Inflammatory macrophage treated with lipopolysaccharide for 1 hour (primary cell): ENCODE results near the gene SEC24D.

Source experiments
- DNase-seq, 2 donors: peaks; one replicate each; pipeline ENCODE4 v3.0.0-alpha.2; 2020 to 2022

SEC24D gene

DNA sequence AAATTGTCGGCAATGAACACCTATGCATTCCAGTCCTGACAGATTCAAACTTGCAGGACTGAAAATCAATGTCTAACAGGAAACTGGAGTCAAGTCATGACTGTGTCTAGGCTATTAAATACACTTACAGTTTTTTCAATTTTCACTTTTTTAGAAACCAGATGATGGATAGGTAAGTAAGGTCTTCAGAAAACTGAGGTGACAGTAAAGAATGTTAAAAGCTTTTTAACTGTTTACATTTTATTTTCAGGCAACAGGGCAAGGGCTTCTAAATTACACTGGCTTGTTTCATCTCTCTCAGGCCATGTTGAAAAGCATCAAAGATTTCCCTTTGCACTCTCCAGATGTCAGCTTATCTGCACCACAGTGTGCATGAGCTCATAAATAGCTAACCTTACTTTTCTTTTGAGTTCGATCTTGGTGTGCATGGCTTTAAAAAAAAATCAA is 65.2 kb downstream of the SEC24D start:
- DNase-seq, result no peak

DNA sequence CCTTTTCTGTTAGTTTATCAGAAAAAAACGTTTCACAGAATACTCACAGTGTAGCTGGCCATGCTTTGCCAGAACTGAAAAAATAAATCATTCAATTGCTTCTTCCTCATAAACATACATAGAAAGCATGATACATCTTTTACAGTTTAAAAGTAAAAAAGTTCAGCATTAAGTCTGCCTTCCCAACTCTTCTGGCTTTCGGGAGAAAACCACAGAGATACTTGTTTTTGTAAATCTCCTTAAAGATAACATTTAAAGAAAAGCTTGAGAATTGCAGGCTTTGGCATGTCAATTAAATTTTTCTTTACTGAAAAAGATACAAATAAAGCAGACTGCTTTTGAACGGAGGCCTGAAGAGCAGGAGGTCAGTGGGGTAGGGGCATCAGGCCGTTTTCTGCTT is 66.8 kb downstream of the SEC24D start:
- DNase-seq, result no peak

DNA sequence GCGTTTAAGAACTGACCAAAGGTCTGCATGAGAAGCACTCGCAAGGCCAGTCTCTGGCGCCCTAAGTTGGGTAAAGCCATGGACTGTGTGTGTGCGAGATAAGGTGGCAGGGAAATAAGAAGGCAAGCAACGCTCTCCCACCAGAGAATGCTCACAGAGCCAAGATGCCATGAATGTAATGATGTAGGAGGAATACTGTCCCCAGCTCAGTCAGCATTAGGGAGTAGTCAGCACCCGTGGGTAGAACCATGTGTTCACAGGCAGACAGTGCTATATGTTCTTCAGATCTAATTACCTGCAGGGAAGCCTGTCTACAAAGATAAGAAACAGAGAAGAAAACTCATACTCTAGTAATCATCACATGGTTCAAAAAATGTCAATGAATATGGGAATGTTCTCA is 68.8 kb downstream of the SEC24D start:
- no peak for DNase-seq

DNA sequence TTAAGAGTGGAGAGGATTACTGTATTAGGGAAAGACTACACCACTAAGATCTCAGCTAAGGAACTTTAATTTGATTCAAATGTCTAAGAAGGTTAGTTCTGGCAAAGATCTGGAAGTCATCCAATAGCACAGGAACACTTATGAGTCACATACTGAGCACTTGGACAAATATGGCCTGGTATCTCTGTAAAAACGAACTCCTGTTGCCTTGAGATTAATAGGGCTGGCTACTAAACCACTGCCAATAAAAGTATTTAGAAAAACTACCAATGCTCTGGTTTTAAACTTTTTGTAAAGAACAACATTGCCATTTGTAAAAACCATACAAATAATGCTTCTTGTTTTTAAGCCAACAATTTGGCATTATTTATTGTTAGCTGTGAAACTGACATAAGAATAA is 70.5 kb downstream of the SEC24D start:
- no peak for DNase-seq

DNA sequence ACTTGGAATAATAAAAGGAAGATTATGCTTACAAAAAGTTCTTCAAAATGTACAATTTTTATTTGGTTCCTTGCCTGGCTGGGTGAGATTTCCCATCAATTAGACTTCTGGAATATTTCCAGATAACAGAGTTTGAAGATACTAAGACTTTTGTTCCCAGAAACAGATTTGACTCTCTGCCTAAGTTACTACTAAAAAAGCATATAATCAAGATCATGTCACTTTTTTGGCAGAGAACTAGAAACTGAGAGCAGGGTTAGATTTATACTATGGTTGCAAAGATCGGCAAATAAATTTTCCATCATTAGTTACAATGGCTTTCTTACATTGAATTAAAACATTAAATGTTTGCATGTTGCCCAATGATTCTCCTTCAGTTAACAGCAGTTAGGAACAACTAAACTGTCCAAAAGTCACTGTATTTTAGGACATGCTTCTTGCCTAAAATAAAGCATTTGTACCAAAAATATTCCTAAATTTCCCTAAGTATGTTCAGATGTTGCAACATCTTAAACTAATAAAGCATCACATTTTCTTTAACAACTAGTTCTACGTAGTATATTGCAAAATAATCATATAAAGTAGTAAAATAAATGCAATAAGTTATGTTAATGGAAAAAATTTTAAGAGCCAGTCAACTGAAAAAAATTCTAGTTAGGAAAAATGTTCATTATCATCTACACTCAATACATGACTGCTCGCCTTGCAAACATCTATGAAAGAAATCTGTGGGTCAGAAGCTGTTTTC is 73.0 kb downstream of the SEC24D start:
- DNase-seq, result no peak

DNA sequence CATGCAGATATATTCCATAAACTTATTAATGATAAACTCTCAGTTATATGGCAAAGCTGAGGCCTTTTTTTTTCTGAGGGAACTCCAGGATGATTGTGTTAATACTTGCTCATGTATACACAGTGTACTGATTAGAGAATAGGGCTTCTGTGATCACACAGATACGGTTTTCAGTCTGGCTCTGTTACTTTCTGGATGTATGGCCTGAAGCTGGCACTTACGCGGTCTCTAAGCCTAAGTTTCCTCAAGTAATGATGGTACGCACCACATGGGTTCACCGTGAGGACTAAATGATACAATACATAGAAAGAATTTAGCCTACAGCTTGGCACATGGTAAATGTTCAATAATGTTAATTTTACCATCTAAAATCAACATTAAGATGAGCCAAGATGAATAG is 73.8 kb downstream of the SEC24D start:
- no peak for DNase-seq

DNA sequence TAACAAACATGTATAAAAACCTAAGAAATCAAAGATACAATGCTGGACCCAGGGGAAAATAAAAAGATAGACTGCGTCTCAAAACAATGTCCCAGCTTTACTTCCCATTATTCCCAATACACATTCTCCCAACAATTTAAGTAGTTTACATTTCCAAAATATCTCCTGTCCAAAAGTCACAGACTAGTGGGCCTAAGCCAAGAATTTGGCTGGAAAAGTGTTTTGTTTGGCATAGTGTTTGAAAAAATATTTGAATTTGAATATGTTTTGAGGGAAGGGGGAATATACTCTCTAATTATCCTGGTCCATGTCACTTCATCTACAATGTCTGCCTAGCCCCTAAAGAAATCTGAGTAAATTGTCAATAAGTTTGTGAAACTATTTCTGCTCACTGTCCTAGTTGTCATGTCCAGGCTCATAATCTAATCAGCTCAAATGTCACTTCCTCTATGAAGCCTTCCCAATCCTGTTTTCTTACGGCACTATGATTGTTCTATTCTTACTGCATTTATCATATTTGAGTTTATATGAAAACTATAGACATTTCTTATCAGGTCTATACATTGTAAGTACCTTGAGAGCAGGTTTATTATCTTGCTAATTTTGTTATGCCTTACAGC is 74.4 kb downstream of the SEC24D start:
- no peak for DNase-seq

DNA sequence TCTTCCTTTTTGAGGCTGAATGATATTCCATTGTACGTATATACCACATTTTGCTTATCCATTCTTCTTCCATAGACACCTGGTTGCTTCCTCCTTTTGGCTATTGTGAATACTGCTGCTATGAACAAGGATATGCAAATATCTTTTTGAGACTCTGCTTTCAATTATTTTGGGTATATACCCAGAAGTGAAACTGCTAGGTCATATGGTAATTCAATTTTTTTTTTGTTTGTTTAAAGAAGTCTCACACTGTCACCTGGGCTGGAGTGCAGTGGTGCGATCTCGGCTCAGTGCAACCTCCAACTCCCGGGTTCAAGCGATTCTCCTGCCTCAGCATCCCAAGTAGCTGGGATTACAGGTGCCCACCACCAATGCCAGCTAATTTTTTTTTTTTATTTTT is 75.4 kb downstream of the SEC24D start:
- DNase-seq, result no peak

DNA sequence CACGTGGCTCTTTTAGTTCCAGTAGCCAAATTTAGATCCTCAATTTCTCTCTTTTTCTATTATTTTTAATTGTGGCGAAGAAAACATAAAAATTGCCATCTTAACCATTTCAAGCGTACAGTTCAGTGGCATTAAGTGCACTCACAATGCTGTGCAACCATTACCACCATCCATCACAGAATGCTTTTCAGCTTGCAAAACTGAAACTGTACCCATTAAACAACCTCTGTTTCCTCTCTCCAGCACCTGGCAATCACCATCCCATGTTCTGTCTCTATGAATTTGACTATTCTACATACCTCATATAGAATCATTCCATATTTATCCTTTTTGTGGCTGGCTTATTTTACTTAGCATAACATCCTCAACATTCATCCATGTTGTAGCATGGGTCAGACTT is 75.8 kb downstream of the SEC24D start:
- DNase-seq, result no peak

DNA sequence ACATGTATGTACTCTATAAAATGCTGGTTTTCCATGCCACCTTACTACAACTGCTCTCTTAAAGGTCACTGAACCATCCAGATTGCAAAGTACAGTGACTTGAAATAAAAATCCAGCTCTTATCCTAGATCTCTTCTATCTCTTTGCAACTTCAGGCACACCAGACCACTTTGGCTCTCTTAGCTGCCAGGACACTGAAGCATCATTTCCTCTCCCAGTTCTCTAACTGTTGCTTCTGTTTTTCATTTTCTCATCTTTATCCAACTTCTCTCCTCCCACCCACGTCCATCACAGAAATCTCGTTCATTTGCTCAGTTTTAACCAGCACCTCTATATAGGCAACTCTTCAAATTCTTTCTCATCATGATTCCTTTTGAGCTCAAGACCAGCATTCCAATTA is 76.4 kb downstream of the SEC24D start:
- DNase-seq, result no peak

DNA sequence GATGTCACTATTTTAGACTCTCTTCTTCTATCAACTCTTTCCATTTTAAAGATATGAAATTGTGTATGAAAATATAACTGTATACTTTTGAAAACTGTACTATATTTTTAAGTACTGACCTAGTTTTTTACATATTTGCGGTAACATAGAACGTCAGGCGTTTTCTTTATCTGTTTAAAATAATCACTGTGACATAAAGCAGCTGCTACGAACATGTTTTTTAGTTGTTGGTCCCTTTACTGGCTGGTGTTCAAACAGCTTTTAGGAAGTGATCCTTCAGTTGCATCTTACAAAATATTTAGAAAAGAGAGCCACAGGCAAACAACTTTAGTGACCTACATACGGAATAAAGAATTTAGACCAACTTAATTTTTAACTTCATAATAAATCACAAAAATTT is 77.6 kb downstream of the SEC24D start:
- no peak for DNase-seq

DNA sequence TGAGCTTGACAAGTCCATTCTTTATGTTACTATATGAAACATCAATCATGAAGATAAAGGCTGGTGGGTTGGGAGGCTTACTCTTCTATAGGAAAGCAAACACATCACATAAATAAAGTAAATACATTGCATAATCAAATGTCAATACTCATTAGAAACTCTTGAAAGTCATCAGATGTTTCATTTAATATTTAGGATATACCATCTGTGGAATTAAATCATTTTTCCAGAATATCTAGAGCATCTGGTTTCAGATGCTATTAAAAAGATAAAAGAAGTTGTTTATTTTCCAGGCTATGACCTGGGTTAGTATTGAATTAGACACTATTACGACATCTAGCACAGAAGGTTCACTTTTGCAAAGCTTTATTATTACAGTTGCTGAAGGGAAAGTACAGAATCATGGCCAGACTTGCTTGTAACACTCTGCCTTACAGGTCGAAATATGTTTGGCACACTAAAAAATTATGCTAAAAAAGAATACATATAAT is 78.1 kb downstream of the SEC24D start:
- DNase-seq, result no peak

DNA sequence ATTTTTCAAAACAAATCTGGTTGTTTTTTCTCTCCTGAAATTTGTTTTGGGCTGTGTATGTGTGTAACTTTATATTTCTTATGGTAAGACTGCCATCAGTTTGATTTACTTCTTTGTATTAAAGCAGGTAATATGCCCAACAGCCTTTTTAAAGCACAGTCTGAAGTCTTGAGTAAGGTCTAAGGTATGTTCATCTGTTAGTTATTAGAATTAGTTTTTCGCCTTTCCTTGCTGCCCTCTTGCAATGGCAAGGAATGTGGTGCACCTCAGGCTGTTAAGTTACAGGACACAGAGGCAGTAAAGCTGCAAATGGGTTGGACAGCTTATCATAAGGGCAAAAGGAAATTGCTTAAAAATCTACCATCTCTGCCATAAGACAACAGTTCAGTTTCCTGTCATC is 79.0 kb downstream of the SEC24D start:
- no peak for DNase-seq

DNA sequence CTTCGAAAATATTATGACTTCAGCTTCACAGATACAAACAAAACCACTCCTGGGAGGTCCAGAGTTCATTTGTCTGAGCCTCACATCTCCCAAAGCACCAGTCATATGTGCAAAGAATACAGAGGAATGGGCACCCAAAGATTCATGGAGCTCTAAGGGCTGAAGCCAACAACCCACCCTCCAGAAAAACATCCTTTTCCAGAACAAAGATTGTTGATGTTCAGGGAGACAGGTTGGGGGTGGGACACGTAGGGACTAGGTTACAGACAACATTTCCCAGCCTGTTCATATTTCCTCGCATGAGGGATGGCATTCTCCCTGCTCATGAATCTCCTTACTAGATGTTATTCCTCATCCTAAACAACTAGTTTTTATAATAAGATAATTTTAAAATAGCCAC is 79.5 kb downstream of the SEC24D start:
- no peak for DNase-seq

DNA sequence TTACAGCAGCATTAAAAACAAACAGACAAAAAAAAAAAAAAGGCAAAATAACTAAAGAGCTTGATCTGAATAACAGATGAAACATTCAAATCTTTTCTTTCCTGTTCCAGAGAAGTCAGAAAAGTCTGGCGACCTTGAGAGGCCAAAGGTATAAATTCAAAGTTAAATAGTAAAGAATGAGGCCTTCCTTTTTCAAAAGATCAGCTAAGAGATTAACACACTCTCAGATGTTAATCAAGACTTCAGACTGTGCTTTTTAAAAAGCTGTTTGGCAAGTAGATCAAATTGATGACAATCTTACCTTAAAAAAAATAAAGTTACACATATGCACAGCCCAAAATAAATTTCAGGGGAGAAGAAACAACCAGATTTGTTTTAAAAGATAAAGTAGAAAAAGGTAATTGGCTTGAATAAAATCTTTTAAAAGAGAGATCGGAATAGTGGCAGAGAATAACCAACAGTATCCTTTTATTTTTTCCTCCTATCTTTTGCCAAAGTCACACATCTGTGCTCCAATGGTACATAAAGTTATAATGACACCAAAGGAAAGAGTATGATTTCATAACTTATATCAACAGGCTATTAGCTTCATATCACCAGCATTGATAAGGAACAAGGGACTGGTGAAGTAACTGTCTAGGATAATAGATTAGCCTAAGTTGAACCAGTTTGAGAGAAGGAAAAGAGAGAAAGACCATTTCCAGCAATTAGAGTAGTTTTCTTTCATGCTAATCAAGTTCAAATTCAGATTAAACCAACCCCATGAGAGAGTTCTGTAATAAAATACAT is 80.3 kb downstream of the SEC24D start:
- no peak for DNase-seq

DNA sequence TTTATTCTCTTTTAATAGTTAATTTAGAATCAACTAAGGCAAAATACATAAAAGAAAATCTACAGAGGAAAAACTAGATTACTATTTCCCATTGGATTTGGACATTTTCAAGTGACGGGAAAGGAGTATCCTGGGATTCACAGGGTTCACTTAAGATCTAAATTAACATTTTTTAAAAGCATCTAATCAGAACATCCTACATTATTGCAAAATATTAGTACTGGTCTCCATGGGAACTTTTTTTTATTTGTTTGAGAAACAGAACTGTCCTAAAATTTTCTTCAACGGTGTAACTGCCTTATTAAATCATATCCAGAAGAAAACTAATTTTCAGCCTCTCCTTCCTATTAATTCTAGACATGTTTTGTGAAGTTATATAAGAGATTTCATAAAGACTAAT is 81.0 kb downstream of the SEC24D start:
- DNase-seq, result no peak

DNA sequence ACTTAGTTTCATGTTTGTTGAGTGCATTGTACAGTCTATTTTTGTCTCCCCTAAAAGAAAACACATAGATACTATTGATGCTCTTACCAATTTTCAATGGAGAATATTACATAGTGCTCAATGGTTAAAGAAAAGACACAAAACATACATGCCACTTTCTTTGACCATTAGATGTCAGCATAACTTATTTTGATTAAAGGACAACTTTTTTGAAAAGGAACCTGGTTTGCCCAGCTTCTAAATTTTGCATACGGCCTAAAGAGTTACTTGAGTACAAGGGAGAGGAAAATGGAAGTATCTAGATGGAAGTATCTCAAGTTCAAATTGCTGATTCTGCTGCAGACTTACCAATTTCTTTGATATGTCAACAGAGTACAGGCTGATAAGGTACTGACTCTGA is 82.2 kb downstream of the SEC24D start:
- DNase-seq, result no peak

DNA sequence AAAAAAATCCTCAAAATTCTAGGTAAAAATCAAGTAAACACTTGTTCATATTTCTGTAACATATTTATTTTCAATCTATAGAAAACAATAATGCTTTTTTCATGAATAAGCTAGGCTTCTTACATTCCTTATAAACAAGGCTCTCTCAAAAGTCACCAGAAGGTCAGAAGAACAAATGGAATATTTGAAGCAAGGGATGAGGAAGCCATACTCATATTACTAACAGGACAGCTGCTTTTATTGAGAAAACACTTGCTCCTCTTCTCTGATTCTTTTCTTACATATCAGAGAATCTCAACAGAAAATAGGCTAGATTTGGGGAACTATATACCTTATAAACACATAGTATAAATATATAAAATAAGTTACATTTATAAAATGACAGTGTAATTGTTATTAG is 82.8 kb downstream of the SEC24D start:
- DNase-seq, result no peak

DNA sequence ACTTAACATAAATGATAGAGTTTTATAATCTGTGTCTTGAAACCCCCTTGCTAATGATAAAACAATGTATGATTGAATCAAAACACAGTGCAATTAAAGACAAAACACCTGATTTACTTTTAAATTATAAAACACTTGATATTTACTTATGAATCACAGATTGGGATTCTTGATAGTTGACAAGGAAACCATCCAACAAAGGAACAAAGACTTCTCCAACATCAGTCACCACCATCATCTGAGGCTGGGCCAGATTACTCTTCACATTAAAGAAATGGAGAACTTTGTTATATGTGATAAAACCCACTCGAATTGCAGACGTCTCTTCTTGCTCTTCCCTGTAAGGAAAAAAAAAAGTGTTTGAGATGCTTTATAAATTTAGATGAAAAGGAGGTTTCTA is 83.4 kb downstream of the SEC24D start:
- no peak for DNase-seq

DNA sequence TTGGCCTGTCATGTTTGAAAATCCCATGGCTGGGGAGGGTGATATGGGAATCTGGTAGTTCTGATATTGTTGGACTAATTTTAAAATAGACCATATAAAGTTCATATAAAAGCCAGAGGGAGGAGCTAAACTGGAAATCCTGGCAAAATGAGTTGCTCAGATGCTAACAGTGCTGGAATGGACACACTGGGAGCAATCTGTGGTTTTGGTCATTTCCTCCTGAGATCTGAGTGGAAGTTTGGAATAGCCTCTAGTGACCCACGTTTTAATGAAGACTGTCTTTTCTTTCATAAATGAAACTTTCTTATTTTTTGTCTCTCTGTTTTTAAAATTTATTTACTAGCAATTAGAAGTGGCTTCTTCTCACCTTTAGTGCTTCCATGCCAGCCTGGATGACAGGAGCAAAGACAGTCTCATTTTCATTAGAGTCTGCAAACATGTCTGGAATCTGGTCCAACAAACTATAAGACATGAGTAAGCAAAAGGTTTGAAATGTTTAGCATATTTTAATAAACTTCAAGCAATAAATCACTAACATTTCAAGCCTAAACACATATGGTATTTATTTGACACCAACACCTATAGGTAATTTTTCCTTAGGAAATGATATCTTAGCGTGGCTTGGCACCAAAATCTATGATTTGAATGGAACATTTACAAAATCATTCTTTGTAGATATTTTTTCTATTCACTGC is 84.2 kb downstream of the SEC24D start:
- no peak for DNase-seq

DNA sequence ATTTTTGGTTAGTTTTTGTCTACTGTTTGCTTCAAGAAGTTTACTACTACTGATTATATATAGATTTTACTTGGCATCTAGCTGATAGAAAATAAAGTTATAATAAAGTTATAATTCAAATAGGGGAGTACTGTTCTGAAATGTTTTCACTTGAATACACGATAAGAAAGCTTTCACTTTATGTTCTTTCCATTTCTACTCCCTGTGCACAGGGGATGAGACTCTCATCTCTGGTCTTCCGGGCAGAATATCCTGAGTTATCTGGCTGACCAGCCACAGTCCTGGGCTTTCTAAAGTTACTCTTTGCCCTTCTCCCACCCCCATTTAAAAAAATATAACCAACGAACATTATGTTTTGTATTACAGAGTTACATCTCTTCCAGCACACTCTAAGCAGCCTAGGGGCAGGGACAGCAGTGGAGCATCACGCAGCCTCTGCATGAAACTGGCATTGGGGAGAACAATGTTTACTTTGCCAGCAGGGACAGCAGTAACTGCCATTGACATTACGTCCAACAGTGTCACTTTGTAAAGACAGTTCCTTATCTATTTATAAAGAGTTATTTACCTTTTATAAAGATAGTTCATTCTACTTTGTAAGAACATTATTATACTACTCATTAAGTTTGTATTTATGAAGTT is 86.5 kb downstream of the SEC24D start:
- DNase-seq, result no peak

DNA sequence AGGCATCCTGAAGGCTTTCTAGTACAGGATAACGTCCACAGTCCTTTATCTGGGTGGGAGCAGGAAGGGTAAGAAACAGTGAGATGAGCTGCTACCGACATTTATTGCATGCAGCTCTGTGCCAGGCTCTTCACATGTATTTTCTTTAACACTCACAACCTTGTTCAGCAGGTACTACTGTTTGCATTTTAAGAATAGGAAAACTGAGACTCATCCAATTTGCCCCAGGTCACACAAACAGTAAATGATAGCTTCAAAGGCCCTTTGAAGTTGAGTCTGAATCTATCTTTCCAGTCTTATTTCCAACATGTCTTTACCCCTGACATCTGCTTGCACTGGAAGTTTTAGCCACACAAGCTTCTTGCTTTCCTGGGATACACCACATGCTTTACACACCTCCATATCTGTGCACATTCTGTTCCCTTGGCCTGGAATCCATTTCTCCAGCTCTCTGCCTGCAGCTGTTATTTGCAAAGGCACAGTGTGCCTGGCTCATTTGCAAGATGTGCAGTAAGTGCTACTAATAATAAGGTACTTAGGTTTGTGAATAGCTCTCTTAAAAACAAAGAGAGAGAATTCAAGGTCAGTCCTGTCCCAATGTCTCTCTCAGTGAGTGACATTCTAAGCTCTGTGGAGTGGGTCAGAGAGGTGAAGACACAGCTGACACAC is 89.5 kb downstream of the SEC24D start:
- DNase-seq, result no peak
